GM23338 (cell line): Measurements from ENCODE around the gene PECR. TPM values are rescaled to one million over a fixed set of nuclear protein-coding genes. Genes with fewer than 3 reads are reported as not detected.

ENCODE experiments used
- ATAC-seq: fragments of 200-7000 bp; cut with Tn5 transposase; 3 replicates; pipeline ENCODE4 v1.9.1; 2020
- DNase-seq: peaks from one replicate; pipeline ENCODE4 v3.0.0-alpha.2; 2015; ENCODE audit warnings: low spot score
- H2AFZ ChIP-seq: fragments of 200-600 bp; sonication (generic); 2 replicates; pipeline ENCODE4 v1.8.0; 2016; ENCODE audit warnings: antibody characterized with exemption, mild to moderate bottlenecking, moderate library complexity
- H3F3A ChIP-seq: fragments of 200-600 bp; sonication (generic); replicated peaks from 2 replicates; pipeline ENCODE4 v1.8.0; 2017; ENCODE audit warnings: antibody characterized with exemption, mixed run types, low read depth
- H3K27ac ChIP-seq: fragments of 200-600 bp; sonication (generic); 2 replicates; pipeline ENCODE4 v1.6.1; 2016; ENCODE audit warnings: low read depth
- H3K27me3 ChIP-seq: fragments of 200-600 bp; sonication (generic); 2 replicates; pipeline ENCODE4 v1.8.0; 2016; ENCODE audit warnings: mild to moderate bottlenecking, mixed run types, moderate library complexity; ENCODE audit not compliant: insufficient read depth
- H3K36me3 ChIP-seq: fragments of 200-600 bp; sonication (generic); 2 replicates; pipeline ENCODE4 v1.8.0; 2016; ENCODE audit warnings: mild to moderate bottlenecking; ENCODE audit not compliant: insufficient read depth
- H3K4me1 ChIP-seq: fragments of 200-600 bp; sonication (generic); 2 replicates; pipeline ENCODE4 v1.8.0; 2016; ENCODE audit warnings: mild to moderate bottlenecking, moderate library complexity; ENCODE audit not compliant: insufficient read depth
- H3K4me2 ChIP-seq: fragments of 200-600 bp; sonication (generic); 2 replicates; pipeline ENCODE4 v1.7.1; 2017; ENCODE audit warnings: mixed run types
- H3K4me3 ChIP-seq: fragments of 200-600 bp; sonication (generic); 2 replicates; pipeline ENCODE4 v1.6.1; 2016; ENCODE audit warnings: mixed run types
- H3K79me2 ChIP-seq: fragments of 200-600 bp; sonication (generic); replicated peaks from 2 replicates; pipeline ENCODE4 v1.8.0; 2017; ENCODE audit warnings: mild to moderate bottlenecking; ENCODE audit not compliant: insufficient read depth
- H3K9me2 ChIP-seq: fragments of 200-600 bp; sonication (generic); 2 replicates; pipeline ENCODE4 v1.8.0; 2017; ENCODE audit not compliant: insufficient read depth
- H4K20me1 ChIP-seq: fragments of 200-600 bp; sonication (generic); replicated peaks from 2 replicates; pipeline ENCODE4 v1.8.0; 2017; ENCODE audit warnings: mild to moderate bottlenecking; ENCODE audit not compliant: insufficient read depth
- H3K27ac Mint-ChIP-seq: 2 replicates; pipeline ENCODE4 v1.8.0; 2020; ENCODE audit warnings: inconsistent platforms, mild to moderate bottlenecking, moderate library complexity, mixed read lengths
- H3K27me3 Mint-ChIP-seq: 3 replicates; pipeline ENCODE4 v1.8.0; 2022; ENCODE audit warnings: low read depth, mild to moderate bottlenecking, moderate library complexity, mixed read lengths, inconsistent platforms; ENCODE audit not compliant: insufficient read depth, poor library complexity
- H3K36me3 Mint-ChIP-seq: 3 replicates; pipeline ENCODE4 v1.8.0; 2021; ENCODE audit warnings: low read depth, mild to moderate bottlenecking, inconsistent platforms, moderate library complexity, mixed read lengths
- H3K4me1 Mint-ChIP-seq: 3 replicates; pipeline ENCODE4 v1.8.0; 2020; ENCODE audit warnings: mild to moderate bottlenecking, inconsistent platforms, mixed read lengths
- H3K4me3 Mint-ChIP-seq: 3 replicates; pipeline ENCODE4 v1.8.0; 2021; ENCODE audit warnings: moderate library complexity, mild to moderate bottlenecking, inconsistent platforms, mixed read lengths
- H3K9me3 Mint-ChIP-seq: 3 replicates; pipeline ENCODE4 v1.8.0; 2020; ENCODE audit warnings: moderate library complexity, mild to moderate bottlenecking, inconsistent platforms, mixed read lengths
- CREB1 ChIP-seq: fragments of 250-450 bp; sonication (Bioruptor Pico); IDR thresholded peaks from 2 replicates; pipeline ENCODE4 v1.5.0; 2020; ENCODE audit warnings: low read depth, mild to moderate bottlenecking, moderate library complexity
- CTCF ChIP-seq, 2 experiments: fragments of 200-600 bp in 1 of 2; sonication (generic) in 1 of 2; conservative IDR thresholded peaks; 2 replicates each; pipeline versions ENCODE4 v1.5.1 to v1.6.1; 2016 to 2017; ENCODE audit warnings: antibody characterized with exemption in 2 of 2, low read depth in 2 of 2, mild to moderate bottlenecking in 2 of 2, moderate library complexity in 1 of 2
- ETS1 ChIP-seq: IDR thresholded peaks from 2 replicates; pipeline ENCODE4 v1.6.1; 2016; ENCODE audit warnings: antibody characterized with exemption
- EZH2 ChIP-seq: fragments of 200-600 bp; sonication (generic); IDR thresholded peaks from one replicate; pipeline ENCODE4 v1.8.0; 2017; ENCODE audit warnings: antibody characterized with exemption, mild to moderate bottlenecking, low read depth; ENCODE audit not compliant: unreplicated experiment
- EZH2phosphoT487 ChIP-seq: fragments of 200-600 bp; sonication (generic); IDR thresholded peaks from one replicate; pipeline ENCODE4 v1.8.1; 2018; ENCODE audit warnings: antibody characterized with exemption; ENCODE audit not compliant: unreplicated experiment
- JUNB ChIP-seq: IDR thresholded peaks from one replicate; pipeline ENCODE4 v1.6.1; 2016; ENCODE audit warnings: antibody characterized with exemption; ENCODE audit not compliant: unreplicated experiment
- NANOG ChIP-seq: IDR thresholded peaks from 2 replicates; pipeline ENCODE4 v1.6.1; 2016; ENCODE audit warnings: antibody characterized with exemption, borderline replicate concordance
- POLR2AphosphoS5 ChIP-seq: IDR thresholded peaks from 2 replicates; pipeline ENCODE4 v1.6.1; 2016; ENCODE audit warnings: antibody characterized with exemption, low read depth
- REST ChIP-seq: IDR thresholded peaks from one replicate; pipeline ENCODE4 v1.6.1; 2018; ENCODE audit warnings: antibody characterized with exemption; ENCODE audit not compliant: unreplicated experiment
- STAT1 ChIP-seq: IDR thresholded peaks from one replicate; pipeline ENCODE4 v1.6.1; 2016; ENCODE audit warnings: antibody characterized with exemption; ENCODE audit not compliant: unreplicated experiment
- ZNF114 ChIP-seq: fragments of 250-450 bp; sonication (Bioruptor Pico); IDR thresholded peaks from 2 replicates; pipeline ENCODE4 v1.5.0; 2020; ENCODE audit warnings: mild to moderate bottlenecking, moderate library complexity
- ZNF331 ChIP-seq: fragments of 250-450 bp; sonication (Bioruptor Pico); IDR thresholded peaks from 2 replicates; pipeline ENCODE4 v1.5.0; 2020; ENCODE audit warnings: low read depth, mild to moderate bottlenecking, moderate library complexity
- polyA plus RNA-seq: library from polyadenylated mRNA; unstranded; fragments of >200 nt; fragmentation: Nextera tagmentation; extraction: Ambion mirVana; gene quantifications from 2 replicates; pipeline ENCODE4 v1.2.1, GENCODE V29; 2016
- total RNA-seq: library from RNA; depleted of rRNA; stranded (reverse); fragments of >200 nt; shearing (Covaris generic); gene quantifications from 2 replicates; pipeline ENCODE4 v1.2.3, GENCODE V29; 2014

PECR gene
- total and polyA plus RNA-seq, 2 experiments from 2014 or later: 12.1 to 15.5 TPM

- no peak for TF ChIP-seq REST
- TF ChIP-seq POLR2AphosphoS5: no peak
- no peak for TF ChIP-seq STAT1
- no peak for TF ChIP-seq JUNB
Observed at GRCh38 chr2:216074794-216075193, 6.8 kb downstream of the PECR start (continued).

GRCh38 chr2:216074380-216074779, 7.2 kb downstream of the PECR start:
- no peak for DNase-seq
- no peak overlapping the region for H3K4me2 ChIP-seq
- 0 out of 2 replicates have a peak, but pooled peaks cover 3% of the 10 kb centered on the region for H3K36me3 ChIP-seq
- no peak overlapping the region for H3K4me3 Mint-ChIP-seq
- H3K27me3 ChIP-seq: no peaks in the 10 kb centered on the region
- H3K27ac ChIP-seq: no peak overlapping the region
- H3K27ac Mint-ChIP-seq: no peak overlapping the region
- H3K36me3 Mint-ChIP-seq: no peaks in the 10 kb centered on the region
- H3K4me3 ChIP-seq: no peak overlapping the region
- no peak overlapping the region for H2AFZ ChIP-seq
- H3K4me1 ChIP-seq: no peaks in the 10 kb centered on the region
- no peaks in the 10 kb centered on the region for H3K9me2 ChIP-seq
- no peaks in the 10 kb centered on the region for H3K27me3 Mint-ChIP-seq
- H4K20me1 ChIP-seq: peaks cover 8% of the 10 kb centered on the region
- no peaks in the 10 kb centered on the region; the same call in 1 of the 2 replicates for H3K79me2 ChIP-seq
- ATAC-seq: no peak
- no peaks in the 10 kb centered on the region for H3K4me1 Mint-ChIP-seq
- H3K9me3 Mint-ChIP-seq: no peaks in the 10 kb centered on the region; the same call in 2 of the 3 replicates
- no peaks in the 10 kb centered on the region for H3F3A ChIP-seq
- TF ChIP-seq EZH2: no peak
- no peak for TF ChIP-seq CTCF (conservative IDR thresholded peaks at IDR 0.05; ENCODE audit: low read depth in 2 of 2)
- TF ChIP-seq ZNF331 (CRISPR knock-in tag): no peak
- no peak for TF ChIP-seq POLR2AphosphoS5
- TF ChIP-seq REST: no peak
- no peak for TF ChIP-seq ZNF114
- TF ChIP-seq EZH2phosphoT487: no peak
- no peak for TF ChIP-seq NANOG
- no peak for TF ChIP-seq STAT1
- TF ChIP-seq CREB1 (CRISPR knock-in tag): no peak
- no peak for TF ChIP-seq ETS1
